ENCODE data around the gene HEPN1. TPM values are rescaled to one million over a fixed set of nuclear protein-coding genes. Genes with fewer than 3 reads are reported as not detected.

The HEPN1 gene
- total RNA-seq, result 0.22 TPM in 1 of 2 replicates, not detected in the other

DNA sequence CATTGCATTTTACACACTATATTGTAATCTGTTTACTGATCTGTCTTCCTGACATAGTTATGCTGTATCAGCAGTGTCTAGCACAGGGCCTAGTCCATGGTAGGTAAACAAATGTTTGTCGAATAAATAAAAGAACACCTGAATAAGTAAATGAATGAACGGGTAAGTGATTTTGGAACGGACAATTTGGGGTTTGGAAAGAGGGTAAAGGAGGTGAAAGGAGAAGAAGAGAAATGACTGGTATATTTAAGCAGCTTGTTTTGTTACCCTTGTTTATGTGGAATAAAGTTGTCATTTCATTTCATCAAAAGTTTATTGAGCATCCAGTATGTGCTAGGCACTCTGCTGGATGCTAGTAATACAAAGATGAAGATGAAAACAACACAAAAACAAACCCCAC lies at the start of gene HEPN1:
Gene HEPN1, plus strand, starts transcription at position 301 of the 400 bp plus-strand sequence.

DNA sequence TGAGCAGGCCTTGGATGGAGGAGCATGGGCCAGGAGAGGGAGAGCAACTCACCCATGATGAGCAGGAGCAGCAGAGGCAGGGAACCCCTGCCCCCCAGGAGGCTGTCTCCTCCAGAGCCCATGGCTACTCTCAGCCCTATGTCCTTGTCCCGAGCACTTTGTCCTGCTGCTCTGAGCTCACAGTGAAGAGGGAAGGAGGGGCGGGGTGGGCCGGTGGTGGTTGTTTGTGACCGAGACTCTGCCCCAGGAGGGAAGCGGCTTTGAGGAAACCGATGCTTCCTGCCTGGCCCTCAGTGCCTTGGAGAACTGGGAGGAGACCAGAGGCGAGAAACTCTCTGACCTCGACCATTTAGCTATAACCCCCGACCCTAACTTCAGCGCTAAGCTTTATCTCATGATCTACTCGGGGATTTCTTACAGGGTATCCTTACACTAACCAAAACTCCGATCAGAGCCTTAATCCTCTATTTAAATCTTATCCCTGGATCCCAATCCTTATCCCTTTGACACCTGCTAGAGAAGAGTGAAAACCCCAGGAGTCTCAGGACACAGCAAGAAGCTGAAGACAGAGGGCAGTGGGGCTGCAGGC lies 21.3 kb upstream of the HEPN1 start, which contains the start of gene ROBO4:
Gene ROBO4, minus strand, starts transcription at position 192 of the 589 bp plus-strand sequence. Its CDS starts 70 bp downstream, at position 122.

DNA sequence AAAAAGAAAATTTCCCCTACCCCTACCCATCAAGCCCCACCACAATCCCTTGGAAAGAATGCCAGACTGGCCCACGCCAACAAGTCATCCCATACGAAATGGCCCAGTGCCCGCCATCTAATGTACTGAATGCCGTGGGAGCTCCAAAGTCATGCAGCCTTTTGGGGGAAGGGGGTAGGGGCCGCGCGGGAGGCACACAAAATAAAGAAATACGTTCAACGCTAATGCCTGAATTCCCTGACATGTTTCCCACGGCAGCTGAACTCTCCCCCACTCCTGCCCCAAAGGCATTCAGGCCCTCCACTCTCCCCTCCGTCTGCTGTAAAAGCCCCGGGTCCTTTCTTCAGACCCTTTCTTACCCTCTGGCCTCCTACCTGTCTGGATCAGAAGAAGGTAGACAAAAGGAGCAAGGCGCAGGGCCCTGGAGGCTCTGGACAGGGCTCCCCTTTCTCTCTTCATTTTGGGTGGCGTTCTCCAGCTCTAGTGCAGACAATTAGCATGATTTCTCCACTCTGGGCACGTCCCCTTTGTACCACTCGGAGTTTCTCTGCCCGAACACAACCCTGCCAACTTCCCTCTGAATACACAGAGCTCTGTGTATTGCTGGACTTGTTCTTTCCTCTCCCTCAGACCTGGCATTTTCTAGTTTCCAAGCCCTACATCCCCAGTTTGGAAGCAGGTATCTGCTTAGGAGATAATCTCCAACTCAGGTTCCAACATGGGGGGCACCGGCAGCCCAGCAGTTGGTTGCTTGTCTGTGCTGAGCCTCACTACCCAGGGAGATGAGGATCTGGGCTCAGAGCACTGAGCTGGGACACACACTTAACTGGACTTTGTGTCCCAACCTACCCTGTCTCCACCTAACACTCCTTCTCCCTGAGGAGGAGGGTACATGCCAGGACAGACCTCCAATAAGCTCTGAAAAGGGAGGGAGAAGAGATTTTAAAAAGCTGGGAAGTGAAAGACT lies 16.8 kb downstream of the HEPN1 start, which contains the start of gene HEPACAM:
Gene HEPACAM, minus strand, starts transcription at position 500 of the 967 bp plus-strand sequence. Its CDS starts 41 bp downstream, at position 459.

DNA sequence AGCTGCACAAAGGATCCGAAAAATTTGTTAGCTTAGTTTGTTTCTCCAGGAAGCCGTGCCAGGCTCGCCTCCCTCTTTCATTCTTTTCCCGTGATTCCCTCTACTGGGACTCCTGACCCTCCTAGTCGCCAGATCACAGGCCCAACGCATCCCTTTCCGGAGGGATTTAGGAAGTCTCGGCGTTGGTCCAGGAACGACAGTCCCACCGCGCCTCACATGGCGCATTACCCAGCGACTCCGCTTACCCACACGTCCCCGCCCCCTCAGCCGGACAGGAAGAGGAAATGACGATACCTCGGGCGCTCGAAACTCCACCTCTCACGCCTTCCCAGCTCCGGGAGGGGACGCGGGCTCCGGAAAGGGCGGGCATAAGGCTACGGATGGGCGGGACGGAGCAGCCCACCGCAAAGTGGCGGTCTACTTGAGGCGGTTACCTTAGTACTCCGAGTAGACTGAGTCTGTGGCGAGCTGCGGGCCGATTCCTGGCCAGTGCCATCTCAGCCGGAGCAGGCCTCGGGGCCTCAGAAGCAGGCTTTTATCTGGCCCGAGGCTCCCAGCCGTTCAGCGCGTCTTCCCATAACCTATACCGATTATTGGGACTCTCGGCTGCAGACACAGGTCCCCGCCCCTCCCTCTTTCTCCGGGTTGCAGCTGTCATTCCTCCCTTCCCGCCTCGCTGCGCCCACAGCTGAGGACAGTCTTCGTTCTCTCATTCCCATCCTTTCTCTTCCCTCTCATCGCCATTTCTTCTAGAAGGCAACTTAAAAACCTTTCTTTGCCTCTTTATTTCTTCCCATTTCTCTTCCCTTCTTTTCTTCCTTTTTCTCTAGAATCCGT lies 34.9 kb downstream of the HEPN1 start, which contains the start of gene CCDC15:
Gene CCDC15, plus strand, starts transcription at position 450 of the 837 bp plus-strand sequence. CDS start 531 bp downstream, outside the sequence.

Other genes with a start within 250 kb of the HEPN1 start
- gene SIAE, start 245.5 kb upstream of the HEPN1 start, total RNA-seq, result 4.1 and 7.9 TPM in 2 replicates
- 2.7 and 3.5 TPM in 2 replicates for gene SPA17, start 245.3 kb upstream of the HEPN1 start, total RNA-seq
- 0.11 TPM in 1 of 2 replicates, not detected in the other for gene NRGN, start 179.3 kb upstream of the HEPN1 start, total RNA-seq
- under 0.01 and 0.33 TPM in 2 replicates for gene VSIG2, start 167.0 kb upstream of the HEPN1 start, total RNA-seq
- under 0.01 and 0.22 TPM in 2 replicates for gene ESAM, start 157.0 kb upstream of the HEPN1 start, total RNA-seq
- gene MSANTD2, start 118.8 kb upstream of the HEPN1 start, total RNA-seq, result 9.8 and 11.8 TPM in 2 replicates
- 22.7 and 24.7 TPM in 2 replicates for gene ROBO3, start 53.8 kb upstream of the HEPN1 start, total RNA-seq
- under 0.01 and 0.65 TPM in 2 replicates for gene ROBO4, start 21.4 kb upstream of the HEPN1 start, total RNA-seq
- gene HEPACAM, start 16.8 kb downstream of the HEPN1 start, total RNA-seq, result not detected in 2 replicates
- gene CCDC15, start 35.0 kb downstream of the HEPN1 start, total RNA-seq, result 3.5 and 5.1 TPM in 2 replicates
- 9.1 and 11.4 TPM in 2 replicates for gene SLC37A2, start 144.1 kb downstream of the HEPN1 start, total RNA-seq
- 20.8 TPM in 2 replicates for gene TMEM218, start 192.4 kb downstream of the HEPN1 start, total RNA-seq
- 2.6 and 3.1 TPM in 2 replicates for gene PKNOX2, start 245.5 kb downstream of the HEPN1 start, total RNA-seq

Measured in placental epithelial cell (primary cell).